ENCODE results near the gene SNTB2. TPM values are rescaled to one million over a fixed set of nuclear protein-coding genes. Genes with fewer than 3 reads are reported as not detected.
"Not testable (repeated sequence)": the region's sequence is repeated elsewhere in the genome, so short reads cannot be mapped to it uniquely, and the experiment has no call there.

SNTB2 gene
- total and polyA plus RNA-seq, 2 of the 4 experiments (the other 2 are of a cell fraction): 23.5 to 47.5 TPM

DNA sequence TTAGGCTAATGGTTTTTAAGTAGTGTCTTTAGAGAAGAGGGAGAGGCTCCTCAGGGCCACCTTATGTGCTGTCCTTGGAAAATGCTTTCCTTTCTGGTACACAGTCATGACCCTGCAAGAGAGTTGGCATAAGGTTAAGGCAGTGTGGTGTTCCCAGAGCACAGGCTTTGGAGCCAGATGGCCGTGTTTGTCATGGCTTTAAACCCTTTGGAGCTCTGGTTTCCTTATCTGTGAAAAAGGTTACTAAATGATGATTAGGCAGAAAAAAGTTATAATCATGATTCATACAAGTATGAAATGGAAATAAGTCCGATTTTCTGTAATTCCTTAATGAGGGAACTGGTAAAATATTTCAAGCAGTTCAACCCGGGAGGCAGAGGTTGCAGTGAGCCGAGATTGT lies 41.3 kb upstream of the SNTB2 start:
- Histone ChIP-seq H3K36me3 (ENCODE audit: control insufficient read depth, insufficient read depth, low read length) (peaks cover 35% of the 10 kb centered on the region), H3K4me1 (ENCODE audit: control insufficient read depth, insufficient read depth, low read length) (peaks cover 2% of the 10 kb centered on the region; the same call in 1 of the 2 replicates), H3K27ac (ENCODE audit: insufficient read depth, low read length) (peak overlapping the region; percentile 75; the same call in 1 of the 2 replicates), H2BK5ac (ENCODE audit: low read depth, low read length, poor library complexity, severe bottlenecking) (no peak overlapping the region), H3K9ac (ENCODE audit: low read depth, low read length) (no peak overlapping the region), H4K5ac (ENCODE audit: low read depth, low read length) (no peak overlapping the region), H2BK15ac (ENCODE audit: low read depth, low read length) (no peak overlapping the region), H3K4me3 (ENCODE audit: insufficient read depth, low read depth, low read length) (no peak overlapping the region), H3K18ac (ENCODE audit: low read depth, low read length) (no peak overlapping the region), H3K4ac (ENCODE audit: low read depth, low read length) (no peak overlapping the region), H2AFZ (replicated peaks; ENCODE audit: low read length, poor library complexity) (no peak overlapping the region), H2AK5ac (ENCODE audit: low read depth, low read length) (no peak overlapping the region), H4K8ac (ENCODE audit: low read depth in 2 of 2, low read length in 2 of 2) (no peak overlapping the region), H3K9me1 (ENCODE audit: insufficient read depth, low read length) (no peaks in the 10 kb centered on the region), H3K56ac (ENCODE audit: extremely low read depth, insufficient read depth, low read length) (no peak overlapping the region), H4K20me1 (ENCODE audit: insufficient read depth, low read length) (peaks cover 5% of the 10 kb centered on the region; the same call in 1 of the 2 replicates), H2AK9ac (replicated peaks; ENCODE audit: low read depth, low read length, poor library complexity) (no peak overlapping the region), H3K9me3 (ENCODE audit: control insufficient read depth, insufficient read depth, low read length) (no peaks in the 10 kb centered on the region), H3K14ac (replicated peaks; ENCODE audit: low read depth, low read length) (no peak overlapping the region), H3K27me3 (ENCODE audit: control insufficient read depth, insufficient read depth, low read length) (no peaks in the 10 kb centered on the region), H4K91ac (ENCODE audit: insufficient read depth, low read depth, low read length) (no peak overlapping the region), H3K79me1 (ENCODE audit: low read depth in 1 of 2, low read length in 2 of 2) (peaks cover 11 to 13% of the 10 kb centered on the region in 2 experiments), H2BK20ac (ENCODE audit: low read depth, low read length) (no peak overlapping the region), H2BK120ac (ENCODE audit: low read depth, low read length) (no peak overlapping the region), H3K4me2 (ENCODE audit: low read depth, low read length) (no peak overlapping the region), H3K23ac (ENCODE audit: low read depth, low read length) (no peak overlapping the region)
- DNase-seq: peak; percentile 17
- intact Hi-C loops (cut with micrococcal nuclease) (no loop called here), dilution Hi-C loops (cut with HindIII; ENCODE audit: low sequenced_read_pairs, unreplicated experiment) (no loop called here), in situ Hi-C loops (cut with MboI; ENCODE audit: low sequenced_read_pairs) (no loop called here)
- 83% methylated on average over 1 of the region's 4 CpGs; no CpG with 5 or more reads in 1 of the 2 experiments for WGBS, 2 experiments (ENCODE audit: extremely low coverage in 2 of 2, insufficient read length in 1 of 2)
- BruUV-seq (replicated peaks): no TSS peak
- ATAC-seq (ENCODE audit: low read depth): peak; percentile 42
- POLR2A ChIA-PET (ENCODE audit: unreplicated experiment): no interaction called here
- CTCF ChIA-PET: no interaction called here
- TF ChIP-seq NFE2L2 (IDR thresholded peaks at IDR 0.05; ENCODE audit: low read depth, low read length): no peak
- TF ChIP-seq MAFK (IDR thresholded peaks at IDR 0.05; ENCODE audit: low read depth, low read length): peak; percentile 83
- TF ChIP-seq MXI1 (IDR thresholded peaks at IDR 0.05; ENCODE audit: borderline replicate concordance, low read depth, low read length): no peak

GRCh38 chr16:69149621-69150020 lies 37.3 kb upstream of the SNTB2 start:
- H4K20me1 ChIP-seq (ENCODE audit: insufficient read depth, low read length); H2BK20ac ChIP-seq (ENCODE audit: low read depth, low read length); H2AK5ac ChIP-seq (ENCODE audit: low read depth, low read length); dilution Hi-C loops (cut with HindIII; ENCODE audit: low sequenced_read_pairs, unreplicated experiment); POLR2A ChIA-PET (ENCODE audit: unreplicated experiment); H4K8ac ChIP-seq (ENCODE audit: low read depth in 2 of 2, low read length in 2 of 2); H2AFZ ChIP-seq (replicated peaks; ENCODE audit: low read length, poor library complexity); ATAC-seq (ENCODE audit: low read depth); H3K14ac ChIP-seq (replicated peaks; ENCODE audit: low read depth, low read length); H4K91ac ChIP-seq (ENCODE audit: insufficient read depth, low read depth, low read length); H4K5ac ChIP-seq (ENCODE audit: low read depth, low read length); H3K9me1 ChIP-seq (ENCODE audit: insufficient read depth, low read length); H3K18ac ChIP-seq (ENCODE audit: low read depth, low read length); H2BK5ac ChIP-seq (ENCODE audit: low read depth, low read length, poor library complexity, severe bottlenecking); H3K56ac ChIP-seq (ENCODE audit: extremely low read depth, insufficient read depth, low read length); H2BK15ac ChIP-seq (ENCODE audit: low read depth, low read length); H2BK120ac ChIP-seq (ENCODE audit: low read depth, low read length); H3K9ac ChIP-seq (ENCODE audit: low read depth, low read length); H3K4ac ChIP-seq (ENCODE audit: low read depth, low read length); H3K9me3 ChIP-seq (ENCODE audit: control insufficient read depth, insufficient read depth, low read length); DNase-seq; H3K27ac ChIP-seq (ENCODE audit: insufficient read depth, low read length); H2AK9ac ChIP-seq (replicated peaks; ENCODE audit: low read depth, low read length, poor library complexity); H3K4me3 ChIP-seq (ENCODE audit: insufficient read depth, low read depth, low read length); H3K4me1 ChIP-seq (ENCODE audit: control insufficient read depth, insufficient read depth, low read length); H3K27me3 ChIP-seq (ENCODE audit: control insufficient read depth, insufficient read depth, low read length); H3K23ac ChIP-seq (ENCODE audit: low read depth, low read length); H3K4me2 ChIP-seq (ENCODE audit: low read depth, low read length); BruUV-seq (replicated peaks): not testable (repeated sequence)
- Histone ChIP-seq H3K36me3 (ENCODE audit: control insufficient read depth, insufficient read depth, low read length) (peaks cover 36% of the 10 kb centered on the region), H3K79me1 (ENCODE audit: low read depth in 1 of 2, low read length in 2 of 2) (peaks cover 10% of the 10 kb centered on the region in 2 experiments)
- intact Hi-C loops (cut with micrococcal nuclease): loop anchor here (1.0 kb wide), 2 partner anchors 138 to 162 kb away; partner anchors contain the start of gene VPS4A
- CTCF ChIA-PET: interaction anchor here (1.0 to 2.6 kb wide), 8 partner anchors 9 to 141 kb away, joined by 3 to 17 read pairs (median 6); no protein-coding TSS in a partner anchor
- 89% methylated on average over 5 of the region's 9 CpGs; no CpG with 5 or more reads in 1 of the 2 experiments for WGBS, 2 experiments (ENCODE audit: extremely low coverage in 2 of 2, insufficient read length in 1 of 2)
- in situ Hi-C loops (cut with MboI; ENCODE audit: low sequenced_read_pairs): loop anchor here (5.0 kb wide), 1 partner anchor 138 kb away; no protein-coding TSS in a partner anchor

Measured in IMR-90 (cell line).